Fibroblast of the aortic adventitia (primary cell): ENCODE results near the gene AGAP2. TPM values are rescaled to one million over a fixed set of nuclear protein-coding genes. Genes with fewer than 3 reads are reported as not detected.
"Not testable (repeated sequence)": the region's sequence is repeated elsewhere in the genome, so short reads cannot be mapped to it uniquely, and the experiment has no call there.

Experiments used
- DNase-seq: peaks from one replicate; pipeline ENCODE4 v3.0.0-alpha.2; 2010; ENCODE audit warnings: low read depth
- H3K4me3 ChIP-seq: 2 replicates; pipeline ENCODE4 v1.5.1; 2011; ENCODE audit warnings: low read depth, mild to moderate bottlenecking, control low read depth, low read length, moderate library complexity
- CTCF ChIP-seq: IDR thresholded peaks from 2 replicates; pipeline ENCODE4 v1.5.1; 2011; ENCODE audit warnings: mild to moderate bottlenecking, low read length, control low read depth, inconsistent platforms; ENCODE audit not compliant: insufficient read depth
- total RNA-seq: library from RNA; depleted of rRNA; stranded (reverse); fragments of >200 nt; gene quantifications from 2 replicates; pipeline ENCODE4 v1.2.3, GENCODE V29; 2012; ENCODE audit warnings: low replicate concordance

Gene AGAP2
- total RNA-seq, 1 donor: 0.27 TPM

- no peak for TF ChIP-seq CTCF
- no peak for DNase-seq
- H3K4me3 ChIP-seq: no peak overlapping the region
Observed at GRCh38 chr12:57775563-57776246, 37.2 kb upstream of the AGAP2 start.

- TF ChIP-seq CTCF: no peak
- no peak for DNase-seq
Observed at GRCh38 chr12:57775044-57775443, 36.5 kb upstream of the AGAP2 start.

GRCh38 chr12:57774634-57775033 is 36.1 kb upstream of the AGAP2 start:
- not testable (repeated sequence) for DNase-seq

More at GRCh38 chr12:57775044-57775443, 36.5 kb upstream of the AGAP2 start:
- H3K4me3 ChIP-seq: no peak overlapping the region

GRCh38 chr12:57772429-57773322 is 34.1 kb upstream of the AGAP2 start, which contains the start of gene EEF1AKMT3:
Gene EEF1AKMT3 (plus strand): TSS chr12:57772614. CDS start chr12:57772725, 111 bp downstream.
- no peak for TF ChIP-seq CTCF
- DNase-seq: peak; percentile 32

More at GRCh38 chr12:57774634-57775033, 36.1 kb upstream of the AGAP2 start:
- H3K4me3 ChIP-seq: not testable (repeated sequence)

GRCh38 chr12:57771873-57772428 is 33.4 kb upstream of the AGAP2 start, which contains the start of gene METTL1:
Gene METTL1 (minus strand): TSS chr12:57772105. CDS start chr12:57772083, 22 bp downstream.
- H3K4me3 ChIP-seq: peak within 1 kb of the TSS; percentile 79
- DNase-seq: peak; percentile 96
- TF ChIP-seq CTCF: no peak

More at GRCh38 chr12:57772429-57773322, 34.1 kb upstream of the AGAP2 start, which contains the start of gene EEF1AKMT3:
- H3K4me3 ChIP-seq: peak within 1 kb of the TSS; percentile 79

GRCh38 chr12:57771236-57771872 is 32.8 kb upstream of the AGAP2 start:
- peak; percentile 91 for DNase-seq
- no peak for TF ChIP-seq CTCF
- H3K4me3 ChIP-seq: peak overlapping the region; percentile 79
